ENCODE measurements around the gene ERP44.

Gene ERP44

GRCh38 chr9:99962680-99963261 is 136.0 kb downstream of the ERP44 start:
- Histone ChIP-seq H3K9me3 (no peaks in the 10 kb centered on the region), H3K27me3 (ENCODE audit: low read depth) (no peaks in the 10 kb centered on the region), H3K4me1 (no peaks in the 10 kb centered on the region), H3K36me3 (replicated peaks) (peaks cover 5% of the 10 kb centered on the region), H3K4me3 (no peak overlapping the region)
- in situ Hi-C loops (cut with MboI; ENCODE audit: low sequenced_read_pairs) = no loop called here
- DNase-seq (ENCODE audit: low spot score in 2 of 2) = no peak

GRCh38 chr9:99955606-99956005 is 143.2 kb downstream of the ERP44 start:
- Histone ChIP-seq H3K4me3 (no peak overlapping the region), H3K9me3 (no peaks in the 10 kb centered on the region), H3K36me3 (replicated peaks) (no peaks in the 10 kb centered on the region; the same call in 1 of the 2 replicates), H3K4me1 (no peaks in the 10 kb centered on the region), H3K27me3 (ENCODE audit: low read depth) (no peaks in the 10 kb centered on the region)
- in situ Hi-C loops (cut with MboI; ENCODE audit: low sequenced_read_pairs) = no loop called here
- DNase-seq (ENCODE audit: low spot score in 2 of 2) = no peak

GRCh38 chr9:99954819-99955218 is 144.0 kb downstream of the ERP44 start:
- DNase-seq (ENCODE audit: low spot score in 2 of 2) = no peak
- Histone ChIP-seq H3K4me1 (no peaks in the 10 kb centered on the region), H3K4me3 (no peak overlapping the region), H3K27me3 (ENCODE audit: low read depth) (no peaks in the 10 kb centered on the region), H3K9me3 (no peaks in the 10 kb centered on the region), H3K36me3 (replicated peaks) (no peaks in the 10 kb centered on the region; the same call in 1 of the 2 replicates)
- in situ Hi-C loops (cut with MboI; ENCODE audit: low sequenced_read_pairs) = no loop called here

- Histone ChIP-seq H3K9me3 (no peaks in the 10 kb centered on the region), H3K27me3 (ENCODE audit: low read depth) (no peaks in the 10 kb centered on the region), H3K4me3 (no peak overlapping the region), H3K4me1 (no peaks in the 10 kb centered on the region), H3K36me3 (replicated peaks) (no peaks in the 10 kb centered on the region; the same call in 1 of the 2 replicates)
- no peak for DNase-seq (ENCODE audit: low spot score in 2 of 2)
- in situ Hi-C loops (cut with MboI; ENCODE audit: low sequenced_read_pairs) = no loop called here
Measured at GRCh38 chr9:99953861-99954507, 144.8 kb downstream of the ERP44 start.

- in situ Hi-C loops (cut with MboI; ENCODE audit: low sequenced_read_pairs) = no loop called here
- no peak overlapping the region for H3K4me3 ChIP-seq
- H3K4me1 ChIP-seq = peaks cover 5% of the 10 kb centered on the region
- no peaks in the 10 kb centered on the region; the same call in 1 of the 2 replicates for H3K36me3 ChIP-seq (replicated peaks)
- no peak for DNase-seq (ENCODE audit: low spot score in 2 of 2)
- H3K27me3 ChIP-seq (ENCODE audit: low read depth) = no peaks in the 10 kb centered on the region
- no peaks in the 10 kb centered on the region for H3K9me3 ChIP-seq
Measured at GRCh38 chr9:99948896-99949295, 149.9 kb downstream of the ERP44 start.

GRCh38 chr9:99948482-99948881 is 150.3 kb downstream of the ERP44 start:
- DNase-seq (ENCODE audit: low spot score in 2 of 2) = no peak
- in situ Hi-C loops (cut with MboI; ENCODE audit: low sequenced_read_pairs) = no loop called here
- no peaks in the 10 kb centered on the region for H3K27me3 ChIP-seq (ENCODE audit: low read depth)
- no peaks in the 10 kb centered on the region; the same call in 1 of the 2 replicates for H3K36me3 ChIP-seq (replicated peaks)
- H3K4me1 ChIP-seq = peaks cover 5% of the 10 kb centered on the region
- H3K4me3 ChIP-seq = no peak overlapping the region
- H3K9me3 ChIP-seq = no peaks in the 10 kb centered on the region

GRCh38 chr9:99947395-99947794 is 151.4 kb downstream of the ERP44 start:
- H3K27me3 ChIP-seq (ENCODE audit: low read depth) = no peaks in the 10 kb centered on the region
- peaks cover 5% of the 10 kb centered on the region for H3K4me1 ChIP-seq
- no peaks in the 10 kb centered on the region for H3K9me3 ChIP-seq
- in situ Hi-C loops (cut with MboI; ENCODE audit: low sequenced_read_pairs) = no loop called here
- no peak for DNase-seq (ENCODE audit: low spot score in 2 of 2)
- no peaks in the 10 kb centered on the region; the same call in 1 of the 2 replicates for H3K36me3 ChIP-seq (replicated peaks)
- no peak overlapping the region for H3K4me3 ChIP-seq

GRCh38 chr9:99936947-99937587 is 161.7 kb downstream of the ERP44 start:
- H3K4me3 ChIP-seq = no peak overlapping the region
- H3K4me1 ChIP-seq = no peaks in the 10 kb centered on the region
- DNase-seq (ENCODE audit: low spot score in 2 of 2) = no peak
- in situ Hi-C loops (cut with MboI; ENCODE audit: low sequenced_read_pairs) = no loop called here
- H3K9me3 ChIP-seq = no peaks in the 10 kb centered on the region
- no peaks in the 10 kb centered on the region for H3K36me3 ChIP-seq (replicated peaks)
- no peaks in the 10 kb centered on the region for H3K27me3 ChIP-seq (ENCODE audit: low read depth)

GRCh38 chr9:99931155-99931840 is 167.5 kb downstream of the ERP44 start:
- Histone ChIP-seq H3K4me1 (no peaks in the 10 kb centered on the region), H3K27me3 (ENCODE audit: low read depth) (no peaks in the 10 kb centered on the region), H3K36me3 (replicated peaks) (peaks cover 2% of the 10 kb centered on the region; the same call in 1 of the 2 replicates), H3K4me3 (no peak overlapping the region), H3K9me3 (no peaks in the 10 kb centered on the region)
- DNase-seq (ENCODE audit: low spot score in 2 of 2) = no peak
- in situ Hi-C loops (cut with MboI; ENCODE audit: low sequenced_read_pairs) = no loop called here

GRCh38 chr9:99929652-99930051 is 169.1 kb downstream of the ERP44 start:
- Histone ChIP-seq H3K4me1 (no peaks in the 10 kb centered on the region), H3K4me3 (no peak overlapping the region), H3K27me3 (ENCODE audit: low read depth) (no peaks in the 10 kb centered on the region), H3K36me3 (replicated peaks) (peaks cover 2% of the 10 kb centered on the region; the same call in 1 of the 2 replicates), H3K9me3 (no peaks in the 10 kb centered on the region)
- no peak for DNase-seq (ENCODE audit: low spot score in 2 of 2)
- in situ Hi-C loops (cut with MboI; ENCODE audit: low sequenced_read_pairs) = no loop called here

Data from HAP-1 (cell line).